Measurements from ENCODE around the gene NTRK1.

NTRK1 gene

GRCh38 chr1:156908955-156909354, 48.3 kb downstream of the NTRK1 start:
- Histone ChIP-seq H3K36me3 (ENCODE audit: control insufficient read depth, insufficient read depth, low read length) (no peaks in the 10 kb centered on the region), H3K27me3 (replicated peaks; ENCODE audit: control insufficient read depth, insufficient read depth, low read length) (no peaks in the 10 kb centered on the region; the same call in 1 of the 2 replicates), H3K4me3 (replicated peaks; ENCODE audit: low read depth, low read length) (no peak overlapping the region)
- DNase-seq (ENCODE audit: extremely low read depth, insufficient read length) = no peak
- TF ChIP-seq CTCF (IDR thresholded peaks at IDR 0.05; ENCODE audit: insufficient read depth, low read length, poor library complexity, severe bottlenecking) = no peak

GRCh38 chr1:156909671-156910070, 49.0 kb downstream of the NTRK1 start:
- DNase-seq (ENCODE audit: extremely low read depth, insufficient read length) = no peak
- no peaks in the 10 kb centered on the region for H3K36me3 ChIP-seq (ENCODE audit: control insufficient read depth, insufficient read depth, low read length)
- H3K27me3 ChIP-seq (replicated peaks; ENCODE audit: control insufficient read depth, insufficient read depth, low read length) = no peaks in the 10 kb centered on the region; the same call in none of the 2 replicates
- H3K4me3 ChIP-seq (replicated peaks; ENCODE audit: low read depth, low read length) = no peak overlapping the region
- no peak for TF ChIP-seq CTCF (IDR thresholded peaks at IDR 0.05; ENCODE audit: insufficient read depth, low read length, poor library complexity, severe bottlenecking)

- TF ChIP-seq CTCF (IDR thresholded peaks at IDR 0.05; ENCODE audit: insufficient read depth, low read length, poor library complexity, severe bottlenecking) = peak; percentile 97
- Histone ChIP-seq H3K36me3 (ENCODE audit: control insufficient read depth, insufficient read depth, low read length) (no peaks in the 10 kb centered on the region), H3K4me3 (replicated peaks; ENCODE audit: low read depth, low read length) (no peak overlapping the region), H3K27me3 (replicated peaks; ENCODE audit: control insufficient read depth, insufficient read depth, low read length) (no peaks in the 10 kb centered on the region; the same call in none of the 2 replicates)
- DNase-seq (ENCODE audit: extremely low read depth, insufficient read length) = no peak
These were observed 49.7 kb downstream of the NTRK1 start for GRCh38 chr1:156910309-156910782.

GRCh38 chr1:156911577-156912298, 51.1 kb downstream of the NTRK1 start:
- Histone ChIP-seq H3K4me3 (replicated peaks; ENCODE audit: low read depth, low read length) (no peak overlapping the region), H3K27me3 (replicated peaks; ENCODE audit: control insufficient read depth, insufficient read depth, low read length) (no peaks in the 10 kb centered on the region; the same call in none of the 2 replicates), H3K36me3 (ENCODE audit: control insufficient read depth, insufficient read depth, low read length) (no peaks in the 10 kb centered on the region)
- no peak for TF ChIP-seq CTCF (IDR thresholded peaks at IDR 0.05; ENCODE audit: insufficient read depth, low read length, poor library complexity, severe bottlenecking)
- DNase-seq (ENCODE audit: extremely low read depth, insufficient read length) = no peak

- TF ChIP-seq CTCF (IDR thresholded peaks at IDR 0.05; ENCODE audit: insufficient read depth, low read length, poor library complexity, severe bottlenecking) = no peak
- Histone ChIP-seq H3K4me3 (replicated peaks; ENCODE audit: low read depth, low read length) (no peak overlapping the region), H3K27me3 (replicated peaks; ENCODE audit: control insufficient read depth, insufficient read depth, low read length) (no peaks in the 10 kb centered on the region; the same call in none of the 2 replicates), H3K36me3 (ENCODE audit: control insufficient read depth, insufficient read depth, low read length) (no peaks in the 10 kb centered on the region)
- no peak for DNase-seq (ENCODE audit: extremely low read depth, insufficient read length)
These were observed 51.6 kb downstream of the NTRK1 start for GRCh38 chr1:156912310-156912709.

All from GM06990 (cell line).